PFSK-1 (cell line): Measurements from ENCODE around the gene KCTD1.

Source experiments
- FOXP2 ChIP-seq: optimal IDR thresholded peaks from 2 replicates; pipeline ENCODE3; 2011; ENCODE audit warnings: borderline replicate concordance, control low read depth, inconsistent platforms; ENCODE audit not compliant: insufficient read depth; ENCODE audit errors: extremely low read length, extremely low read depth
- POLR2AphosphoS5 ChIP-seq: IDR thresholded peaks from 2 replicates; pipeline ENCODE4 v1.6.1; 2012; ENCODE audit warnings: low read depth, mild to moderate bottlenecking, control low read depth, low read length, moderate library complexity
- SIN3A ChIP-seq: IDR thresholded peaks from 2 replicates; pipeline ENCODE4 v1.6.1; 2012; ENCODE audit warnings: mild to moderate bottlenecking, low read length, moderate library complexity, borderline replicate concordance; ENCODE audit not compliant: insufficient read depth
- TAF1 ChIP-seq: IDR thresholded peaks from 2 replicates; pipeline ENCODE4 v1.6.1; 2012; ENCODE audit warnings: low read length, control low read depth, borderline replicate concordance; ENCODE audit not compliant: insufficient read depth
- TF ChIP-seq, protein P1 (sequence below), 2 experiments: IDR thresholded peaks; 2 replicates each; pipeline versions ENCODE4 v1.6.1 to v1.8.0; 2011 to 2012; ENCODE audit warnings: low read depth in 2 of 2, low read length in 2 of 2, control low read depth in 1 of 2, inconsistent platforms in 1 of 2, mild to moderate bottlenecking in 1 of 2, moderate library complexity in 1 of 2; ENCODE audit not compliant: insufficient read depth in 1 of 2

The KCTD1 gene

DNA sequence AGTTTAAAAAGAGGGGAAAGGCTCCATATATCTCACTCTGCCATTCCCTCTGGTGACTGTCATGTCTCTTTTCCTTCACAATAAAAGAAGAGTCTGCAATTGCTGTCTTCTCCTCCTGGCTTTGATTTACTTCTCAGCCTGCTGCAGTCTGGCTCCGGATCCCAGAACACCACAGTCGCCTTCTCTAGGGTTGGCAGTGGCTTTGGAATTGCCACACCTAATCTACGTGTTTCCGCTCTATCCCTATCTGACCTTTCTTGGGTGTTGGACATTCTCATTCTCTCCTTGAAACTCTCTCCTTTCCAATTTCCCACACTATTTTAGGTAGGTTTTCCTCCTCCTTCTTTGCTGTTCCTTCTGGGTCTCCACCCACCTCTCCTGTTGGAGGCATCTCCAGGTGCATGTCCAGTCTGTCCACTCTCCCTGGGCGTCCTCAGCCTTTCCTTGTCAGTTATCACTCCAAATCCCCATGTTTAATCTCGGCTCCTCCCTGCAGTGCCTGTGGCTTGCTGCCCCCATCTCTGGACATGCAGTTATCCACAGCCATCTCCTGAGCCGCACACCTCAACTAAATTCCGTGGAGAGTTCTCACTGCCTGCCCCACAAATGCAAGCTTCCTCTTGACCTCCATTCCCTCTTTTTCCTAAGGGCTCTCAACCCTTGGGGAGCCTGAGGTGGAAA, 112.8 kb downstream of the KCTD1 start:
- TF ChIP-seq TAF1, result no peak
- no peak for TF ChIP-seq SIN3A
- no peak for TF ChIP-seq POLR2AphosphoS5
- TF ChIP-seq FOXP2, result no peak
- TF ChIP-seq, protein P1, sequence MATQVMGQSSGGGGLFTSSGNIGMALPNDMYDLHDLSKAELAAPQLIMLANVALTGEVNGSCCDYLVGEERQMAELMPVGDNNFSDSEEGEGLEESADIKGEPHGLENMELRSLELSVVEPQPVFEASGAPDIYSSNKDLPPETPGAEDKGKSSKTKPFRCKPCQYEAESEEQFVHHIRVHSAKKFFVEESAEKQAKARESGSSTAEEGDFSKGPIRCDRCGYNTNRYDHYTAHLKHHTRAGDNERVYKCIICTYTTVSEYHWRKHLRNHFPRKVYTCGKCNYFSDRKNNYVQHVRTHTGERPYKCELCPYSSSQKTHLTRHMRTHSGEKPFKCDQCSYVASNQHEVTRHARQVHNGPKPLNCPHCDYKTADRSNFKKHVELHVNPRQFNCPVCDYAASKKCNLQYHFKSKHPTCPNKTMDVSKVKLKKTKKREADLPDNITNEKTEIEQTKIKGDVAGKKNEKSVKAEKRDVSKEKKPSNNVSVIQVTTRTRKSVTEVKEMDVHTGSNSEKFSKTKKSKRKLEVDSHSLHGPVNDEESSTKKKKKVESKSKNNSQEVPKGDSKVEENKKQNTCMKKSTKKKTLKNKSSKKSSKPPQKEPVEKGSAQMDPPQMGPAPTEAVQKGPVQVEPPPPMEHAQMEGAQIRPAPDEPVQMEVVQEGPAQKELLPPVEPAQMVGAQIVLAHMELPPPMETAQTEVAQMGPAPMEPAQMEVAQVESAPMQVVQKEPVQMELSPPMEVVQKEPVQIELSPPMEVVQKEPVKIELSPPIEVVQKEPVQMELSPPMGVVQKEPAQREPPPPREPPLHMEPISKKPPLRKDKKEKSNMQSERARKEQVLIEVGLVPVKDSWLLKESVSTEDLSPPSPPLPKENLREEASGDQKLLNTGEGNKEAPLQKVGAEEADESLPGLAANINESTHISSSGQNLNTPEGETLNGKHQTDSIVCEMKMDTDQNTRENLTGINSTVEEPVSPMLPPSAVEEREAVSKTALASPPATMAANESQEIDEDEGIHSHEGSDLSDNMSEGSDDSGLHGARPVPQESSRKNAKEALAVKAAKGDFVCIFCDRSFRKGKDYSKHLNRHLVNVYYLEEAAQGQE (IDR thresholded peaks at IDR 0.05; ENCODE audit: insufficient read depth in 1 of 2, low read depth in 2 of 2, low read length in 2 of 2), result no peak

DNA sequence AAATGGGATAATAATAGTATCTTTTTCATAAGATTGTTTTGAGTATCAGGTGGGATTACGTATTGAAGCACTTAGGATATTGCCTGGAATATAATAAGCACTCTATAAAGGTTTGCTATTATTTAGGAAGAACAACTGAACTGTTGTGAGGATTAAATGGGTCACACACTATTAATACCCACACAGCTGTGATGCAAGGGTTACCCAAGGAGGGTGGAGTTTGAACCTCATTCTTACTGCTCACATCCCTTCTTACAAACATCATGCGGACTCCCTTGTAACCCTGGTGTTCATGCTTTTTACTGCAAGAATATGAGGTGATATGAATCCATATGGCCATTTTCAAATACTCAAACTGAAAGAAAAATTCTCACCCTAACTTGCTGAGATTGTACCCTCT, 113.5 kb downstream of the KCTD1 start:
- TF ChIP-seq TAF1, result no peak
- TF ChIP-seq FOXP2, result no peak
- TF ChIP-seq SIN3A, result no peak
- TF ChIP-seq POLR2AphosphoS5, result no peak
- TF ChIP-seq, protein P1 (IDR thresholded peaks at IDR 0.05; ENCODE audit: insufficient read depth in 1 of 2, low read depth in 2 of 2, low read length in 2 of 2), result no peak

DNA sequence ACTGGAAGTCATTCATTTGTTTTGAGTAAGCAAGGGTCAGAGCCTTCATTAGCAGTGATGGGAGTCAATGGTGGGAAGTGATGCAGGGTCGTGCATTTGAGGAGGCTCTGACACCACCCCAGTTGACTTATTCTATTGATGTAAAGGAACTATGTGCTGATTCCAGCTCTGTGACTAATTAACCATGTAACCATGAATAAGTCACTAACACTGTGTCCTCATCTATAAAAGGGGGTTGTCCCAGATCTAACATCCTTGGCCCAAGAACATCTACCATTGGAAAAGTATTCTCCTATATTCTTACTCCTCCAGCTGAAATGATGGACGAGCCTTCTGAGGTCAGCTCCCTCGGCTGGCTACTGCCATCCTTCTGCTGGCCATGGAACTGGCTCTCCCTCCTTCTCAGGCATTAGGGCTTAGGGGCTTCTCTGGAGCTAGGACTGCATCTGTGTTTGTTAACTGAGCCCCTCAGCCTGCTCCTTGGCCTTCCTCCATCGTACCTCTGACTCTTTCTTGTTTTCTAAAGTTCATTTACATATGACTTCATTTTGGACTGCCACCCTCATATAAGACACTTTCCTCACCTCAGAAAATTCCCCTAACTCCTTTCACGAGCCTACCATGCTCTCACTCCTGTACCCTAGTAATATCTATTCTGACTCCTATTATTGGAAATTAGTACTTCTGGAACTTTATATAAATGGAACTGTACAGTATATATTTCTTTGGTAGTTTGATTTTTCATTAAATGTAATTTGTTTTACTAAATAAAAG, 115.5 kb downstream of the KCTD1 start:
- TF ChIP-seq FOXP2 (no peak), SIN3A (no peak), POLR2AphosphoS5 (no peak), TAF1 (no peak)

DNA sequence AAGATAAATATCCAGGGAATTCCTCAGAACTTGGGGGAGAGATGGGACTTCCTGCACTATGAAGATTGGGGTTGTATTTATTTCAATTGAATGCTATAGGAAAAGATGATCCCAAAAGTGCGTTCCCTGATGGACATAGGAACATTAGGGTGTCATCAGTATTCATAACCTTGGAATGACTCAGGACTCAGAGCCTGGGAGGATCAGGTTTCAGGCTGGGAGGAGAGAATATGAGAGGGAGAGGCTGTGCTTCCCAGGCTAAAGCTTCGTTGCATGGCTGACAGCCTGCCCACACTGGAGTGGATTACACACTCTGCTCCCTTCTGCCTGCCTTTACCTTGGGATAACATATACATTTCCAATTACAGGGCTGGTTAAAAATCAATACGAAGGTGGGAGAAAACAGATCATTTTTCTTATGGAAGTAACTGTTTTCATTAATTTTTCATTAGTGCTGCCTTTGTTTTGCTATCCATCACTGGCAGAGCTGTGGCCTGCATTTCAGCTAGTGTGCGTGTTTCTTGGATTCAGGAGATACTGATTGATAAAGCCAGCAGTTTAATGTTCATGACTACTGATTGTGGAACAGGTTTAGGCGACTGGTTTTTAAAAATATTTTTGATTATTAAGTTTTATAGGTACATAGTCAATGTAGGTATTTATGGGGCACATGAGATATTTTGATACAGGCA, 118.7 kb downstream of the KCTD1 start:
- no peak for TF ChIP-seq FOXP2
- TF ChIP-seq, protein P1 (IDR thresholded peaks at IDR 0.05; ENCODE audit: insufficient read depth in 1 of 2, low read depth in 2 of 2, low read length in 2 of 2), result no peak
- TF ChIP-seq TAF1, result no peak
- no peak for TF ChIP-seq SIN3A
- no peak for TF ChIP-seq POLR2AphosphoS5

DNA sequence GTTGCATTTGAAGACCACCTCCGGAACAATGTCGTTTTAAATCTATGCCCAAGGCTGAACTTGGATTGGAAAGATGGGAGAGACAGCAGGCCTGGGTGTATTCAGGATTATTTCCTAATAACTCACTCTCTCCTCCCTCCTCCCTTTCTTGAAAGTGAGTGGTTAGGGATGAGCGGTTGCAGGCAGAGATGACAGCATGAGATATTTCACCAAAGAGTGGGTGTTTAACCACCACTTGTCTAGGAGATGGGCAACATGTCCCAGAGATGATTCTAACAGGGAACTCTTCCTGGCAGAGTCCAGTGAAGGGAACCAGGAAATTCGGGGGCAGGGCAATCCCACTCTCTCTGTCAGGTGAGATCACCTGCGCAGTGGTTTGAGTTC, 123.2 kb downstream of the KCTD1 start:
- TF ChIP-seq POLR2AphosphoS5 (no peak), SIN3A (no peak), FOXP2 (no peak), TAF1 (no peak)
- TF ChIP-seq, protein P1 (IDR thresholded peaks at IDR 0.05; ENCODE audit: insufficient read depth in 1 of 2, low read depth in 2 of 2, low read length in 2 of 2), result no peak
